Measurements from ENCODE around the gene USP10. TPM values are rescaled to one million over a fixed set of nuclear protein-coding genes. Genes with fewer than 3 reads are reported as not detected.

The USP10 gene
- total and polyA plus RNA-seq, 2 donors (not counting 1 experiment from before 2014, with no cell fraction given): 48.9 to 134 TPM

DNA sequence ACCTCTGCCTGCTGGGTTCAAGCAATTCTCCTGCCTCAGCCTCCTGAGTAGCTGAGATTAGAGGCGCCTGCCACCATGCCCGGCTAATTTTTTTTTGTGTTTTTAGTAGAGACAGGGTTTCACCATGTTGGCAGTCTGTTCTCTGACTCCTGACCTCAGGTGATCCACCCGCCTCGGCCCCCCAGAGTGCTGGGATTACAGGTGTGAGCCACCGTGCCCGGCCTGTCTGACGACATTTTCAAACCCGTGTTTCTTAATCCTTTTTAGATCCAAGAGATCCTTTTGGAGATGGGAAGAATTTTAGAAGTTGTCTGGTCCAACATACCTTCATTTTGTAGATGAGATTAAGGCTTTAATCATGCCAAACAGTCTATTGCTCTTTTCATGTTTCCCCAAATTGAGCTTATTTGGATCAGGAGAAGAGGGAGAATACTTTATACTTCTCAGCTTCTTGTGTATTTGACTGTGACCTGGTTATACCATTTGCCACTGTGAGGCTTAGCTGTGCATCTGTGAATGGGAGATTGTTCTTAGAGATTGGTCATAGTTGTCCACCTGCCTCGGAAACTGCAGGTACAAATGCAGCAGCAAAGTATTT is 25.8 kb downstream of the USP10 start:
- ATAC-seq (ENCODE audit: low read depth) (no peak), DNase-seq (no peak)
- Mint-ChIP-seq H3K9me3 (ENCODE audit: insufficient read depth) (no peaks in the 10 kb centered on the region), H3K4me3 (peak overlapping the region; percentile 87), H3K27ac (peak overlapping the region; percentile 90), H3K27me3 (no peaks in the 10 kb centered on the region), H3K4me1 (peaks cover 71% of the 10 kb centered on the region)
- CTCF ChIA-PET: interaction anchor here (0.6 to 25.4 kb wide), 41 partner anchors 9 to 240 kb away, joined by 3 to 536 read pairs (median 8); partner anchors contain the start of genes COTL1 and KLHL36
- POLR2A ChIA-PET: interaction anchor here (1.6 kb wide), 1 partner anchor 62 kb away, joined by 4 read pairs; no protein-coding TSS in a partner anchor
- Histone ChIP-seq H3K9me3 (ENCODE audit: control extremely low read depth in 1 of 3, control insufficient read depth in 2 of 3, insufficient read depth in 1 of 3, low read length in 2 of 3) (no peaks in the 10 kb centered on the region), H3K4me3 (ENCODE audit: control extremely low read depth in 1 of 5, extremely low read depth in 1 of 5, insufficient read depth in 1 of 5, low read depth in 2 of 5, low read length in 4 of 5) (no peak overlapping the region), H3K4me2 (replicated peaks; ENCODE audit: low read depth, low read length, poor library complexity, severe bottlenecking) (peak overlapping the region; percentile 81), H3K4me1 (ENCODE audit: control insufficient read depth in 2 of 2, insufficient read depth in 2 of 2, low read length in 2 of 2) (peaks cover 40 to 52% of the 10 kb centered on the region in 2 donors), H2AFZ (ENCODE audit: insufficient read depth, low read depth, low read length, poor library complexity, severe bottlenecking) (no peak overlapping the region), H4K20me1 (ENCODE audit: control insufficient read depth, insufficient read depth, low read length, poor library complexity, severe bottlenecking) (peaks cover 83% of the 10 kb centered on the region), H3K27me3 (replicated peaks in 1 of 4; ENCODE audit: control extremely low read depth in 1 of 4, control insufficient read depth in 3 of 4, insufficient read depth in 4 of 4, low read length in 3 of 4) (no peaks in the 10 kb centered on the region), H3K9ac (ENCODE audit: low read length) (no peak overlapping the region), H3K79me2 (ENCODE audit: control insufficient read depth, insufficient read depth, low read length) (peaks cover 96% of the 10 kb centered on the region), H3K36me3 (replicated peaks in 1 of 2; ENCODE audit: control extremely low read depth in 1 of 2, control insufficient read depth in 1 of 2, extremely low read depth in 1 of 2, insufficient read depth in 2 of 2, low read length in 1 of 2) (peaks cover 0 to 8% of the 10 kb centered on the region in 2 experiments), H3K27ac (ENCODE audit: low read length in 2 of 2) (no peak overlapping the region)
- intact Hi-C loops (cut with micrococcal nuclease): loop anchor here (1.0 to 2.0 kb wide), 5 partner anchors 13 to 214 kb away; no protein-coding TSS in a partner anchor
- no peak for TF ChIP-seq EZH2 (IDR thresholded peaks at IDR 0.05; ENCODE audit: borderline replicate concordance, insufficient read depth, low read depth, low read length, poor library complexity, severe bottlenecking)
- TF ChIP-seq, protein P1, sequence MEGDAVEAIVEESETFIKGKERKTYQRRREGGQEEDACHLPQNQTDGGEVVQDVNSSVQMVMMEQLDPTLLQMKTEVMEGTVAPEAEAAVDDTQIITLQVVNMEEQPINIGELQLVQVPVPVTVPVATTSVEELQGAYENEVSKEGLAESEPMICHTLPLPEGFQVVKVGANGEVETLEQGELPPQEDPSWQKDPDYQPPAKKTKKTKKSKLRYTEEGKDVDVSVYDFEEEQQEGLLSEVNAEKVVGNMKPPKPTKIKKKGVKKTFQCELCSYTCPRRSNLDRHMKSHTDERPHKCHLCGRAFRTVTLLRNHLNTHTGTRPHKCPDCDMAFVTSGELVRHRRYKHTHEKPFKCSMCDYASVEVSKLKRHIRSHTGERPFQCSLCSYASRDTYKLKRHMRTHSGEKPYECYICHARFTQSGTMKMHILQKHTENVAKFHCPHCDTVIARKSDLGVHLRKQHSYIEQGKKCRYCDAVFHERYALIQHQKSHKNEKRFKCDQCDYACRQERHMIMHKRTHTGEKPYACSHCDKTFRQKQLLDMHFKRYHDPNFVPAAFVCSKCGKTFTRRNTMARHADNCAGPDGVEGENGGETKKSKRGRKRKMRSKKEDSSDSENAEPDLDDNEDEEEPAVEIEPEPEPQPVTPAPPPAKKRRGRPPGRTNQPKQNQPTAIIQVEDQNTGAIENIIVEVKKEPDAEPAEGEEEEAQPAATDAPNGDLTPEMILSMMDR (IDR thresholded peaks at IDR 0.05): no peak
- 75% methylated on average over 2 of the region's 9 CpGs for WGBS (ENCODE audit: insufficient coverage)

Data from B cell (primary cell).